Measurements from ENCODE around the gene SLC44A4.

SLC44A4 gene

GRCh38 chr6:31879143-31879542 lies 346 bp upstream of the SLC44A4 start:
- H3K27ac ChIP-seq, result no peak overlapping the region
- H3K9me3 ChIP-seq (ENCODE audit: low read depth, low read length), result no peaks in the 10 kb centered on the region
- peaks cover 42% of the 10 kb centered on the region; the same call in 1 of the 2 replicates for H3K36me3 ChIP-seq (ENCODE audit: insufficient read depth, low read length)
- no peak for DNase-seq (ENCODE audit: low read depth, low spot score)
- H3K4me3 ChIP-seq, result no peak overlapping the region
- TF ChIP-seq POLR2AphosphoS5 (IDR thresholded peaks at IDR 0.05; ENCODE audit: borderline replicate concordance, low read depth, low read length) (no peak), FOXP2 (optimal IDR thresholded peaks at IDR 0.05; ENCODE audit: control extremely low read depth, extremely low read length, insufficient read depth) (no peak), EZH2 (IDR thresholded peaks at IDR 0.05) (no peak)
- H3K9ac ChIP-seq (ENCODE audit: insufficient read length), result no peak overlapping the region

- Histone ChIP-seq H3K9ac (ENCODE audit: insufficient read length) (no peak overlapping the region), H3K36me3 (ENCODE audit: insufficient read depth, low read length) (peaks cover 33% of the 10 kb centered on the region; the same call in 1 of the 2 replicates), H3K27ac (no peak overlapping the region), H3K4me3 (no peak overlapping the region), H3K9me3 (ENCODE audit: low read depth, low read length) (no peaks in the 10 kb centered on the region)
- TF ChIP-seq POLR2AphosphoS5 (IDR thresholded peaks at IDR 0.05; ENCODE audit: borderline replicate concordance, low read depth, low read length), result no peak
- TF ChIP-seq EZH2 (IDR thresholded peaks at IDR 0.05), result no peak
- TF ChIP-seq FOXP2 (optimal IDR thresholded peaks at IDR 0.05; ENCODE audit: control extremely low read depth, extremely low read length, insufficient read depth), result no peak
- no peak for DNase-seq (ENCODE audit: low read depth, low spot score)
These were observed 575 bp downstream of the SLC44A4 start for GRCh38 chr6:31878222-31878621.

GRCh38 chr6:31877651-31878161 lies 1.1 kb downstream of the SLC44A4 start:
- Histone ChIP-seq H3K27ac (no peak overlapping the region), H3K36me3 (ENCODE audit: insufficient read depth, low read length) (peaks cover 27% of the 10 kb centered on the region; the same call in 1 of the 2 replicates), H3K4me3 (no peak overlapping the region), H3K9me3 (ENCODE audit: low read depth, low read length) (no peaks in the 10 kb centered on the region), H3K9ac (ENCODE audit: insufficient read length) (no peak overlapping the region)
- DNase-seq (ENCODE audit: low read depth, low spot score), result no peak
- TF ChIP-seq EZH2 (IDR thresholded peaks at IDR 0.05) (no peak), FOXP2 (optimal IDR thresholded peaks at IDR 0.05; ENCODE audit: control extremely low read depth, extremely low read length, insufficient read depth) (no peak), POLR2AphosphoS5 (IDR thresholded peaks at IDR 0.05; ENCODE audit: borderline replicate concordance, low read depth, low read length) (no peak)

GRCh38 chr6:31877125-31877650 lies 1.6 kb downstream of the SLC44A4 start:
- no peak overlapping the region for H3K27ac ChIP-seq
- no peak for DNase-seq (ENCODE audit: low read depth, low spot score)
- no peak for TF ChIP-seq POLR2AphosphoS5 (IDR thresholded peaks at IDR 0.05; ENCODE audit: borderline replicate concordance, low read depth, low read length)
- TF ChIP-seq FOXP2 (optimal IDR thresholded peaks at IDR 0.05; ENCODE audit: control extremely low read depth, extremely low read length, insufficient read depth), result no peak
- TF ChIP-seq EZH2 (IDR thresholded peaks at IDR 0.05), result no peak
- H3K9me3 ChIP-seq (ENCODE audit: low read depth, low read length), result no peaks in the 10 kb centered on the region
- H3K36me3 ChIP-seq (ENCODE audit: insufficient read depth, low read length), result peaks cover 22% of the 10 kb centered on the region; the same call in 1 of the 2 replicates
- no peak overlapping the region for H3K9ac ChIP-seq (ENCODE audit: insufficient read length)
- no peak overlapping the region for H3K4me3 ChIP-seq

- no peak overlapping the region for H3K9ac ChIP-seq (ENCODE audit: insufficient read length)
- no peak for DNase-seq (ENCODE audit: low read depth, low spot score)
- peaks cover 18% of the 10 kb centered on the region; the same call in 1 of the 2 replicates for H3K36me3 ChIP-seq (ENCODE audit: insufficient read depth, low read length)
- TF ChIP-seq EZH2 (IDR thresholded peaks at IDR 0.05), result no peak
- TF ChIP-seq FOXP2 (optimal IDR thresholded peaks at IDR 0.05; ENCODE audit: control extremely low read depth, extremely low read length, insufficient read depth), result no peak
- no peak for TF ChIP-seq POLR2AphosphoS5 (IDR thresholded peaks at IDR 0.05; ENCODE audit: borderline replicate concordance, low read depth, low read length)
- no peak overlapping the region for H3K27ac ChIP-seq
- no peaks in the 10 kb centered on the region for H3K9me3 ChIP-seq (ENCODE audit: low read depth, low read length)
- H3K4me3 ChIP-seq, result no peak overlapping the region
These were observed 2.4 kb downstream of the SLC44A4 start for GRCh38 chr6:31876357-31876756.

- Histone ChIP-seq H3K9ac (ENCODE audit: insufficient read length) (no peak overlapping the region), H3K36me3 (ENCODE audit: insufficient read depth, low read length) (peaks cover 13% of the 10 kb centered on the region; the same call in 1 of the 2 replicates), H3K9me3 (ENCODE audit: low read depth, low read length) (no peaks in the 10 kb centered on the region), H3K4me3 (no peak overlapping the region), H3K27ac (no peak overlapping the region)
- TF ChIP-seq EZH2 (IDR thresholded peaks at IDR 0.05) (no peak), FOXP2 (optimal IDR thresholded peaks at IDR 0.05; ENCODE audit: control extremely low read depth, extremely low read length, insufficient read depth) (no peak), POLR2AphosphoS5 (IDR thresholded peaks at IDR 0.05; ENCODE audit: borderline replicate concordance, low read depth, low read length) (no peak)
- DNase-seq (ENCODE audit: low read depth, low spot score), result no peak
These were observed 2.9 kb downstream of the SLC44A4 start for GRCh38 chr6:31875877-31876276.

GRCh38 chr6:31874836-31875572 lies 3.8 kb downstream of the SLC44A4 start:
- Histone ChIP-seq H3K4me3 (no peak overlapping the region), H3K27ac (no peak overlapping the region), H3K9ac (ENCODE audit: insufficient read length) (no peak overlapping the region), H3K36me3 (ENCODE audit: insufficient read depth, low read length) (peaks cover 4% of the 10 kb centered on the region; the same call in 1 of the 2 replicates), H3K9me3 (ENCODE audit: low read depth, low read length) (no peaks in the 10 kb centered on the region)
- TF ChIP-seq FOXP2 (optimal IDR thresholded peaks at IDR 0.05; ENCODE audit: control extremely low read depth, extremely low read length, insufficient read depth) (no peak), EZH2 (IDR thresholded peaks at IDR 0.05) (no peak), POLR2AphosphoS5 (IDR thresholded peaks at IDR 0.05; ENCODE audit: borderline replicate concordance, low read depth, low read length) (no peak)
- no peak for DNase-seq (ENCODE audit: low read depth, low spot score)

- no peak overlapping the region for H3K9ac ChIP-seq (ENCODE audit: insufficient read length)
- H3K27ac ChIP-seq, result no peak overlapping the region
- no peaks in the 10 kb centered on the region for H3K36me3 ChIP-seq (ENCODE audit: insufficient read depth, low read length)
- no peak for DNase-seq (ENCODE audit: low read depth, low spot score)
- H3K4me3 ChIP-seq, result no peak overlapping the region
- TF ChIP-seq FOXP2 (optimal IDR thresholded peaks at IDR 0.05; ENCODE audit: control extremely low read depth, extremely low read length, insufficient read depth) (no peak), POLR2AphosphoS5 (IDR thresholded peaks at IDR 0.05; ENCODE audit: borderline replicate concordance, low read depth, low read length) (no peak)
- no peaks in the 10 kb centered on the region for H3K9me3 ChIP-seq (ENCODE audit: low read depth, low read length)
These were observed 4.6 kb downstream of the SLC44A4 start for GRCh38 chr6:31874084-31874670.
